Calu3 (cell line): ENCODE measurements around the gene WNT2. TPM values are rescaled to one million over a fixed set of nuclear protein-coding genes. Genes with fewer than 3 reads are reported as not detected.

Experiments used
- BruUV-seq: library from RNA; stranded (reverse); fragments of 400-500 nt; replicated peaks from 2 replicates; lab custom pipeline; 2021; lab: Mats Ljungman, UMichigan
- CTCF ChIA-PET: fragments of 300-600 bp; sonication (Branson Sonifier 250); formaldehyde crosslinking; loops from one replicate; lab custom pipeline; 2022; ENCODE audit warnings: antibody characterized with exemption; lab: Charles Lee
- DNase-seq: peaks from one replicate; pipeline ENCODE4 v3.0.0; 2022
- H3K27ac Mint-ChIP-seq: one replicate; pipeline ENCODE4 v1.8.0; 2022; ENCODE audit warnings: mixed read lengths; ENCODE audit not compliant: unreplicated experiment
- H3K27me3 Mint-ChIP-seq: one replicate; pipeline ENCODE4 v1.8.0; 2022; ENCODE audit warnings: mixed read lengths; ENCODE audit not compliant: unreplicated experiment
- H3K36me3 Mint-ChIP-seq: one replicate; pipeline ENCODE4 v1.8.0; 2022; ENCODE audit warnings: mild to moderate bottlenecking, moderate library complexity, mixed read lengths; ENCODE audit not compliant: insufficient read depth, unreplicated experiment
- H3K4me1 Mint-ChIP-seq: one replicate; pipeline ENCODE4 v1.8.0; 2022; ENCODE audit warnings: mild to moderate bottlenecking, low read depth, mixed read lengths; ENCODE audit not compliant: unreplicated experiment
- H3K4me3 Mint-ChIP-seq: one replicate; pipeline ENCODE4 v1.8.0; 2022; ENCODE audit warnings: mild to moderate bottlenecking, low read depth, moderate library complexity, mixed read lengths; ENCODE audit not compliant: unreplicated experiment
- H3K9me3 Mint-ChIP-seq: one replicate; pipeline ENCODE4 v1.8.0; 2022; ENCODE audit warnings: low read depth, mixed read lengths; ENCODE audit not compliant: unreplicated experiment
- CTCF ChIP-seq: fragments of 200-600 bp; IDR thresholded peaks from one replicate; pipeline ENCODE4 v1.8.0; 2022; ENCODE audit warnings: antibody characterized with exemption; ENCODE audit not compliant: unreplicated experiment
- intact Hi-C: fragments of 100-400 bp; cut with micrococcal nuclease; formaldehyde crosslinking; loops from one replicate; pipeline ENCODE4 v1.10.0; 2022; ENCODE audit not compliant: unreplicated experiment
- total RNA-seq: library from RNA; stranded (reverse); gene quantifications from 2 replicates; pipeline ENCODE4 v1.2.3, GENCODE V29; 2022

Gene WNT2
- total RNA-seq, 1 experiment from 2014 or later: not detected

- Mint-ChIP-seq H3K9me3 (no peaks in the 10 kb centered on the region), H3K27me3 (peaks cover 46% of the 10 kb centered on the region), H3K36me3 (no peaks in the 10 kb centered on the region), H3K27ac (no peak overlapping the region), H3K4me3 (no peak overlapping the region), H3K4me1 (no peaks in the 10 kb centered on the region)
- CTCF ChIA-PET: no interaction called here
- no TSS peak for BruUV-seq
- no peak for DNase-seq
- no peak for TF ChIP-seq CTCF
- intact Hi-C loops: no loop called here
These were observed 49.5 kb downstream of the WNT2 start for GRCh38 chr7:117273325-117273724.

DNA sequence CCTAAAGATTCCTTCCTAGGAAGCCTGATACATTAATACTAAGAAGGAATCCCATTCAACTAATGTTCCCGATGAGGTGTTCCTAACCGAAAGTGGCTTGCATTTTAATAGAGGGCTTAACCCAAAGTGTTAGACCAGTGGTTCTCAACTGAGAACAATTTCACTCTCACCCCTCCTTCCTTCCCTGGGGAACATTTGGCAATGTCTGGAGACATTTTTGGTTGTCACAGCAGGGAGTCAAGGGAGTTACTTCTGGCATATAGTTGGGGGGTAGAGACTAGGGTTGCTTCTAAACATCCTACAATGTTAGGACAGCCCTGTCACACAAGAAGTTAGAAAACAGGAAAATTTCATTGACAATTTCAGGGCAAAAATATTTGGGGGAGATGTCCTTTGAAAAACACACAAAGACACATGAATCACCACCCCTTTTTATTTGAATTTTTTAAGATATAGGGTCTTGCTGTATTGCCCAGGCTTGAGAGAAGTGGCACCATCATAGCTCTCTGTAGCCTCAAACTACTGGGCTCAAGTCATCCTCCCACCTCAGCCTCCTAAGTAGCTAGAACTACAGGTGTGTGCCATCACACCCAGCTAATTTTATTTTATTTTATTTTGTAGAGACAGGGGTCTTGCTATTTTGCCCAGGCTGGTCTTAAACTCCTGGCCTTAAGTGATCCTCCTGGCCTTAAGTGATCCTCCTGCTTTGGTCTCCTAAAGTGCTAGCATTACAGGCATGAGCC lies 50.7 kb downstream of the WNT2 start:
- H3K36me3 Mint-ChIP-seq: no peaks in the 10 kb centered on the region
- H3K27me3 Mint-ChIP-seq: peaks cover 52% of the 10 kb centered on the region
- H3K9me3 Mint-ChIP-seq: peaks cover 2% of the 10 kb centered on the region
- H3K4me1 Mint-ChIP-seq: no peaks in the 10 kb centered on the region
- CTCF ChIA-PET: no interaction called here
- DNase-seq: no peak
- H3K27ac Mint-ChIP-seq: no peak overlapping the region
- no peak overlapping the region for H3K4me3 Mint-ChIP-seq
- intact Hi-C loops: no loop called here
- no peak for TF ChIP-seq CTCF
- BruUV-seq: no TSS peak

DNA sequence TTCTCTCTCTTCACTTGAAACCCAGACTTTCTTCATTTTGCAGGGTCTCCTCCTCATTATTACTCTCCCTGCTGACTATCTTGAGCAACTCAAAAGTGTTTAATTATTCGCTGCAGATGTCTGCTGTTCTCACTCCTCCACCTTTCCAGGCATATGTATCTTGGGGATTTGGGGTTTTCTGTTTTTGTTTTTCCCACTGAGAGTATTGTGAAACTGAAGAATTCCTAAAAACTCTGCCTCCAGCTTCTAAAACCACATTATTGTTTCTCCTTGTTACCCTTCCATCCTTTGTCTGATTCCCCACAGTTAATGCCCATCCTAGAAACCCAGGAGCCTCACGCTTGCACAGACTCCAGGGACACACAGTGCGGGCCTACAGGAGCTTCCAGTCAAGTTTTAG lies 51.3 kb downstream of the WNT2 start:
- H3K27me3 Mint-ChIP-seq: peaks cover 53% of the 10 kb centered on the region
- no peak overlapping the region for H3K4me3 Mint-ChIP-seq
- intact Hi-C loops: no loop called here
- no peak overlapping the region for H3K27ac Mint-ChIP-seq
- no peak for TF ChIP-seq CTCF
- peaks cover 2% of the 10 kb centered on the region for H3K9me3 Mint-ChIP-seq
- no peaks in the 10 kb centered on the region for H3K4me1 Mint-ChIP-seq
- CTCF ChIA-PET: no interaction called here
- BruUV-seq: no TSS peak
- DNase-seq: no peak
- no peaks in the 10 kb centered on the region for H3K36me3 Mint-ChIP-seq

DNA sequence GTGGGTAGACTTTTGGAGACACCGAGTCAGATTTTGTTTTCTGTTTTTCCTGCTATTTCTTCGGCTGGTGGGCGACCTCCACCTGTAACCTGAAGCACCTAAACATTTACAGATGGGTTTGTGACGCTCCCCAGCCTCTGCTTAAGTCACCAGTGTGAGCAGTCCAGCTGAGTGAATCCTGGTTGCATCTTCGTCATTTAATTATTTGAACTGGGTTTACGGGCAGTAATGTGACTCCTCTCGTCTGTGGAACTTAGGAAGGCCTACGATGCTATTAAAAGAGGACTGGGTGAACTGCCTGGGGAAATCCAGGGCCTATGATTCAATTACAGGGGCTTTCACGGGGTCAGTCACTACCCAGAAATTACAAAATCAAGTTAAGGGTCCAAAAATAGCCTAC lies 52.5 kb downstream of the WNT2 start:
- H3K9me3 Mint-ChIP-seq: peaks cover 2% of the 10 kb centered on the region
- CTCF ChIA-PET: no interaction called here
- no peaks in the 10 kb centered on the region for H3K4me1 Mint-ChIP-seq
- H3K36me3 Mint-ChIP-seq: no peaks in the 10 kb centered on the region
- intact Hi-C loops: no loop called here
- DNase-seq: no peak
- H3K4me3 Mint-ChIP-seq: no peak overlapping the region
- H3K27ac Mint-ChIP-seq: no peak overlapping the region
- BruUV-seq: no TSS peak
- no peak for TF ChIP-seq CTCF
- peaks cover 53% of the 10 kb centered on the region for H3K27me3 Mint-ChIP-seq
